Transverse colon (tissue), 4 donors: ENCODE results near the gene TFDP2. TPM values are rescaled to one million over a fixed set of nuclear protein-coding genes. Genes with fewer than 3 reads are reported as not detected.

Experiments used
- DNase-seq: peaks from one replicate; pipeline ENCODE4 v3.0.0-alpha.2; 2019
- H3K27ac ChIP-seq, 4 donors: fragments of 200-600 bp; sonication (generic); 2 replicates each; pipeline ENCODE4 v1.5.1; 2016 to 2018; ENCODE audit warnings: inconsistent platforms in 4 of 4
- H3K27me3 ChIP-seq: fragments of 200-600 bp; sonication (generic); 2 replicates; pipeline ENCODE4 v1.5.1; 2017; ENCODE audit warnings: inconsistent platforms
- H3K36me3 ChIP-seq, 4 donors: fragments of 200-600 bp; sonication (generic); 2 replicates each; pipeline ENCODE4 v1.5.1; 2017 to 2019; ENCODE audit warnings: inconsistent platforms in 4 of 4
- H3K4me1 ChIP-seq, 4 donors: fragments of 200-600 bp; sonication (generic); 2 replicates each; pipeline ENCODE4 v1.5.1; 2017 to 2020; ENCODE audit warnings: inconsistent platforms in 4 of 4
- H3K4me3 ChIP-seq, 4 donors: fragments of 200-600 bp; sonication (generic); 1 replicate in 1 of 4; 2 replicates in 3 of 4; pipeline versions ENCODE4 v1.5.1 to v1.6.1; 2017 to 2019; ENCODE audit warnings: inconsistent platforms in 4 of 4
- H3K9me3 ChIP-seq, 2 donors: fragments of 200-600 bp; sonication (generic); 2 replicates each; pipeline ENCODE4 v1.5.1; 2017 to 2019; ENCODE audit warnings: inconsistent platforms in 2 of 2
- CTCF ChIP-seq, 5 experiments: fragments of 200-600 bp in 3 of 5; fragments of 450-650 bp in 2 of 5; sonication (generic) in 3 of 5; IDR thresholded peaks; 1 replicate in 2 of 5; 2 replicates in 3 of 5; pipeline ENCODE4 v1.5.1; 2016 to 2017; ENCODE audit warnings: antibody characterized with exemption in 5 of 5, inconsistent platforms in 3 of 5, mild to moderate bottlenecking in 2 of 5, moderate library complexity in 1 of 5
- EP300 ChIP-seq: sonication (generic); formaldehyde crosslinking; IDR thresholded peaks from one replicate; pipeline ENCODE4 v1.6.1; 2017; ENCODE audit warnings: antibody characterized with exemption, low read depth
- POLR2A ChIP-seq: fragments of 450-650 bp; IDR thresholded peaks from one replicate; pipeline ENCODE4 v1.6.1; 2016; ENCODE audit warnings: antibody characterized with exemption, mild to moderate bottlenecking, moderate library complexity
- POLR2AphosphoS5 ChIP-seq, 3 donors: sonication (generic); formaldehyde crosslinking; IDR thresholded peaks; one replicate each; pipeline ENCODE4 v1.6.1; 2016; ENCODE audit warnings: antibody characterized with exemption in 3 of 3
- WGBS, 2 donors: methylation state at CpG; one replicate each; pipeline ENCODE4 v1.1.5; 2018; ENCODE audit warnings: low coverage in 1 of 2; 5-methylcytosine and 5-hydroxymethylcytosine counted together
- in situ Hi-C, 4 donors: fragments of 200-750 bp; cut with MboI; loops; one replicate each; pipeline versions ENCODE4 v1.15.0 to v1.15.1; 2017; ENCODE audit warnings: low sequenced_read_pairs in 3 of 4, low pct_ligation_motif_present in 1 of 4, low pct_unique_long_range_greater_than_20kb in 1 of 4
- intact Hi-C: fragments of 100-400 bp; cut with DNase I; formaldehyde crosslinking; loops from one replicate; pipeline ENCODE4 v1.15.1; 2023; ENCODE audit warnings: low total_unique reads
- total RNA-seq, 4 donors: library from RNA; depleted of rRNA; stranded (reverse); fragments of >200 nt; gene quantifications; one replicate each; pipeline ENCODE4 v1.1.0, GENCODE V29; 2016

The TFDP2 gene
- total RNA-seq, 4 donors from 2014 or later = 10.3 to 69.2 (median 41.3) TPM

- H3K4me1 ChIP-seq = peaks cover 0 to 8% (median 3%) of the 10 kb centered on the region in 4 donors
- H3K4me3 ChIP-seq = no peak overlapping the region
- no peaks in the 10 kb centered on the region for H3K27me3 ChIP-seq
- WGBS, 2 donors = 81% methylated on average over 1 of the region's 1 CpG; no CpG with 5 or more reads in 1 of the 2 donors
- intact Hi-C loops (no loop called here), in situ Hi-C loops (no loop called here)
- no peaks in the 10 kb centered on the region for H3K36me3 ChIP-seq
- no peak overlapping the region for H3K27ac ChIP-seq
- DNase-seq = no peak
- TF ChIP-seq POLR2AphosphoS5 (IDR thresholded peaks at IDR 0.05) (no peak), POLR2A (no peak), EP300 (no peak), CTCF (IDR thresholded peaks at IDR 0.05) (no peak)
- H3K9me3 ChIP-seq = no peaks in the 10 kb centered on the region
These were observed 36.7 kb downstream of the TFDP2 start for GRCh38 chr3:142112601-142113000.

DNA sequence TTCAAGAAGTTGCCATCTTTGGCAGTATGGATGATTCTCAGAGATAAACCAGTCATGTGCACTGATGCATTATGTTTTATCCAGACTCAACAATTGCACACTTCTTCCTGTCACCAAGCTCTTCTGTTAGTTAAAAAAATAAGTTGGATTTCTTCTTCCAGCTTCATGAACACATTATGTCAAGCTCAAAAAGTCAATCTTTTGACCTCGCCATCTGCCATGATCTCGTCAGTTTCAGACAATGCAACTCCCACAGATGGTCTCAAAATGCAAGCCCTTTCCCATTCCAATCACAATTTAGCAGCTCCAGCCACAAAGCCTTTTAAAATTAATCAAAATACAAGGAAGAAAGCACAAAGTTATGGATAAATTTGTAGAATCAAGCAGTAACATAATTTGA is 42.8 kb downstream of the TFDP2 start:
- H3K36me3 ChIP-seq = no peaks in the 10 kb centered on the region
- no peaks in the 10 kb centered on the region for H3K27me3 ChIP-seq
- no peak overlapping the region for H3K4me3 ChIP-seq
- in situ Hi-C loops = no loop called here
- intact Hi-C loops = no loop called here
- H3K4me1 ChIP-seq = no peaks in the 10 kb centered on the region
- no peak for DNase-seq
- no peak overlapping the region for H3K27ac ChIP-seq
- TF ChIP-seq POLR2AphosphoS5 (IDR thresholded peaks at IDR 0.05) (no peak), EP300 (no peak)
- WGBS, 2 donors = 45 to 60% methylated on average over 2 of the region's 2 CpGs
- no peaks in the 10 kb centered on the region for H3K9me3 ChIP-seq

- Histone ChIP-seq H3K4me3 (no peak overlapping the region), H3K9me3 (no peaks in the 10 kb centered on the region), H3K27ac (no peak overlapping the region), H3K27me3 (no peaks in the 10 kb centered on the region), H3K4me1 (no peaks in the 10 kb centered on the region), H3K36me3 (no peaks in the 10 kb centered on the region)
- 80 to 92% methylated on average over 1 of the region's 1 CpG for WGBS, 2 donors
- in situ Hi-C loops (no loop called here), intact Hi-C loops (no loop called here)
- no peak for TF ChIP-seq POLR2A
- no peak for TF ChIP-seq CTCF (IDR thresholded peaks at IDR 0.05)
- no peak for TF ChIP-seq EP300
- TF ChIP-seq POLR2AphosphoS5 (IDR thresholded peaks at IDR 0.05) = no peak
- DNase-seq = no peak
These were observed 43.4 kb downstream of the TFDP2 start for GRCh38 chr3:142105991-142106390.

DNA sequence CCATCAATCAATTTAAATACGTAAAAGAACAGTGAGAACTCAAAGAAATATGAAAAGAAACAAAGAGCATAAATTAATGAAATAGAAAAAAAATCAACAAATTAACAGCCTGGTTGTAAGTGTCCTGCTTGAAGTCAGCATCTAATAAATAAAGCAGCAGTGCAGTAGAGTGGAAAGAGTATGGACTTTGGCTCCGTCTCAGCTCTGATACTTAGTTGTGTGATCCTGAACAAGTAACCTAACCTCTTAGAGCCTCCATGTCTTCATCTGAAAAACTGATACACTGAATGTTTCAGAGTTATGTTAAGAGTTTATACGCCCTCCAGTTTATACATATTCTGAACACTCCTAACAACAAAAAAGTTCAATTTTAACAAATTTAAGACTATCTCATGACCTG is 44.6 kb downstream of the TFDP2 start:
- DNase-seq = no peak

More for the DNA sequence above, 44.6 kb downstream of the TFDP2 start:
- no peaks in the 10 kb centered on the region for H3K4me1 ChIP-seq
- in situ Hi-C loops (no loop called here), intact Hi-C loops (no loop called here)
- no peak for TF ChIP-seq EP300
- TF ChIP-seq POLR2AphosphoS5 (IDR thresholded peaks at IDR 0.05) = no peak
- TF ChIP-seq CTCF (IDR thresholded peaks at IDR 0.05) = no peak
- no peak for TF ChIP-seq POLR2A
- no peak overlapping the region for H3K27ac ChIP-seq
- no peaks in the 10 kb centered on the region for H3K36me3 ChIP-seq
- no peaks in the 10 kb centered on the region for H3K9me3 ChIP-seq
- no peak overlapping the region for H3K4me3 ChIP-seq
- WGBS, 2 donors = 88 to 93% methylated on average over 3 of the region's 3 CpGs
- no peaks in the 10 kb centered on the region for H3K27me3 ChIP-seq
